Activated B cell treated with CpG ODN at 0.5 μM for 24 hours (primary cell): Measurements from ENCODE around the gene BTBD3. TPM values are rescaled to one million over a fixed set of nuclear protein-coding genes. Genes with fewer than 3 reads are reported as not detected.

Experiments
- ATAC-seq: fragments of 200-7000 bp; cut with Tn5 transposase; one replicate; pipeline ENCODE4 v1.10.0; 2021; ENCODE audit warnings: low read depth, mild to moderate bottlenecking, moderate library complexity
- CTCF ChIA-PET: fragments of 350-600 bp; sonication (Branson Sonifier 250); formaldehyde crosslinking; loops from one replicate; lab custom pipeline; 2021; ENCODE audit warnings: antibody characterized with exemption; lab: Charles Lee
- POLR2A ChIA-PET: fragments of 350-600 bp; sonication (Branson Sonifier 250); formaldehyde crosslinking; loops from one replicate; lab custom pipeline; 2021; ENCODE audit warnings: antibody characterized with exemption; lab: Charles Lee
- DNase-seq: peaks from one replicate; pipeline ENCODE4 v3.0.0; 2022
- H3K27ac Mint-ChIP-seq: one replicate; pipeline ENCODE4 v1.8.0; 2020; ENCODE audit warnings: mixed read lengths
- H3K27me3 Mint-ChIP-seq: one replicate; pipeline ENCODE4 v1.8.0; 2021; ENCODE audit warnings: mixed read lengths
- H3K36me3 Mint-ChIP-seq: one replicate; pipeline ENCODE4 v1.8.0; 2021; ENCODE audit warnings: low read depth, mixed read lengths
- H3K4me1 Mint-ChIP-seq: one replicate; pipeline ENCODE4 v1.8.0; 2021; ENCODE audit warnings: mixed read lengths
- H3K4me3 Mint-ChIP-seq: one replicate; pipeline ENCODE4 v1.8.0; 2020; ENCODE audit warnings: mild to moderate bottlenecking, mixed read lengths
- H3K9me3 Mint-ChIP-seq: one replicate; pipeline ENCODE4 v1.8.0; 2020; ENCODE audit warnings: mixed read lengths
- CTCF ChIP-seq: fragments of 200-600 bp; IDR thresholded peaks from one replicate; pipeline ENCODE4 v1.8.0; 2022; ENCODE audit warnings: antibody characterized with exemption, mild to moderate bottlenecking
- intact Hi-C: fragments of 100-400 bp; cut with micrococcal nuclease; formaldehyde crosslinking; loops from one replicate; pipeline ENCODE4 v1.15.1; 2024
- total RNA-seq: library from RNA; stranded (reverse); gene quantifications from 2 replicates; pipeline ENCODE4 v1.2.3, GENCODE V29; 2022

BTBD3 gene
- total RNA-seq, 1 donor from 2014 or later = 1.6 TPM

DNA sequence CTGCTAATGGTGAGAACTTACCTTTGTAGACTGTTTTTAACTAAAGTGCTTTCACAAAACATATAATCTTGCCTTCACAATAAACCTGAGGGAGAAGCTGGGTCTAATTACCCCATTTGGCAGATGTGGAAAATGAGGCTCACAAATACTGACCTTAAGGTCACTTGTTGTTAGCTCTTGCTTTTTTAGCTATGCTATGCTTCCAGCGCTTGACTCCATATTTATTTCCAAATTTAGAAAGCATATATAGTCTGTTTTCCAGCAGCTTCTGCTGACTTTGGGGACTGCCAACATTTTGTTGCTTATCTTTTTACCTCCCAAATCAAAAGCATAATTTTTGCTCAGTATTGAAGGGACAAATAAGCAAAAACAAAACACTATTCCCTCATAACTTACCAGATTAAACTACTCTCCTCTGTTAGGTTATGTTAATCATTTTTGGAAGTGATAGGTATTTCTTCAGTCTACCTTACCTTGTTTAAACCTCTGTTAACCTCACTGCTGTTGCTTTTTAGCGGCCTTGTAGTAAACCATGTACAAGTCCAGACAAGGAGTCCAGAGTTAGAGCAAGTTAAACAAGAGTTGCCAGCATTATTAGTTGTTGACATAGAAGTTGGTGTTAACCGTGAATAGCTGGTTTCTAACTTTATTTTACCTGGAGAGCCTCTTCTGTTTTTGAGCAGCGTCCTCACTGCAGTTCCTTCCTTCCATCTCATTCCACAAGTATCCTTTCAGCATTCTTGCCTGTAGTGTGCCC lies 4.9 kb upstream of the BTBD3 start:
- ATAC-seq = no peak

DNA sequence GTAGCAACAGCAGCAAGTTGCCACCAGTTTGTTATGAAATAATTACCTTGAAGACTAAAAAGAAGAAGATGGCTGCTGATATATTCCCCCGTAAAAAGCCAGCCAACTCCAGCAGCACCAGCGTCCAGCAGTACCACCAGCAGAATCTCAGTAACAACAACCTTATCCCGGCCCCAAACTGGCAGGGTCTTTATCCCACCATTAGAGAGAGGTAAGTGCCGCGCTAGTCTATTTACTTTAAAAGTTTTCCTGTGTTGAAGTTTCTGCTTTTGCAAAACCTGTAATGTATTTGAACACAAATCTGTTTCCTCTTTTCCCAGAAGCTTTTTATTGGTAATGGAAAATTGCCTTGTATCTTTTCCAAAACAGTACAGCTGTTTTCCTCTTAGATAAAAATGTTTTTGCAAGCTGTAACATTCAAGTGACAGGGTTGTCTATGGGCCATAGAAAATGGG lies 725 bp downstream of the BTBD3 start:
- CTCF ChIA-PET = no interaction called here
- intact Hi-C loops = loop anchor here (10.0 kb wide), 1 partner anchor 286 kb away; no protein-coding TSS in a partner anchor

More for the DNA sequence above, 4.9 kb upstream of the BTBD3 start:
- no peak for DNase-seq
- H3K27ac Mint-ChIP-seq = no peak overlapping the region
- intact Hi-C loops = loop anchor here (10.0 kb wide), 1 partner anchor 292 kb away; no protein-coding TSS in a partner anchor
- H3K36me3 Mint-ChIP-seq = no peaks in the 10 kb centered on the region
- H3K4me1 Mint-ChIP-seq = peaks cover 2% of the 10 kb centered on the region
- ChIA-PET CTCF (no interaction called here), POLR2A (no interaction called here)
- H3K9me3 Mint-ChIP-seq = no peaks in the 10 kb centered on the region
- H3K27me3 Mint-ChIP-seq = no peaks in the 10 kb centered on the region
- no peak for TF ChIP-seq CTCF
- H3K4me3 Mint-ChIP-seq = no peak overlapping the region

GRCh38 chr20:11918981-11919380 lies 1.3 kb downstream of the BTBD3 start:
- H3K4me3 Mint-ChIP-seq = no peak overlapping the region
- peaks cover 12% of the 10 kb centered on the region for H3K4me1 Mint-ChIP-seq
- H3K27ac Mint-ChIP-seq = no peak overlapping the region
- CTCF ChIA-PET = no interaction called here
- no peak for ATAC-seq
- TF ChIP-seq CTCF = no peak
- POLR2A ChIA-PET = no interaction called here
- no peaks in the 10 kb centered on the region for H3K36me3 Mint-ChIP-seq
- H3K27me3 Mint-ChIP-seq = no peaks in the 10 kb centered on the region
- DNase-seq = no peak
- no peaks in the 10 kb centered on the region for H3K9me3 Mint-ChIP-seq
- intact Hi-C loops = loop anchor here (10.0 kb wide), 1 partner anchor 286 kb away; no protein-coding TSS in a partner anchor

More for the DNA sequence above, 725 bp downstream of the BTBD3 start:
- Mint-ChIP-seq H3K9me3 (no peaks in the 10 kb centered on the region), H3K27ac (no peak overlapping the region), H3K27me3 (no peaks in the 10 kb centered on the region), H3K4me1 (peaks cover 12% of the 10 kb centered on the region), H3K4me3 (no peak overlapping the region), H3K36me3 (no peaks in the 10 kb centered on the region)
- TF ChIP-seq CTCF = no peak
- POLR2A ChIA-PET = no interaction called here
- DNase-seq (no peak), ATAC-seq (no peak)

DNA sequence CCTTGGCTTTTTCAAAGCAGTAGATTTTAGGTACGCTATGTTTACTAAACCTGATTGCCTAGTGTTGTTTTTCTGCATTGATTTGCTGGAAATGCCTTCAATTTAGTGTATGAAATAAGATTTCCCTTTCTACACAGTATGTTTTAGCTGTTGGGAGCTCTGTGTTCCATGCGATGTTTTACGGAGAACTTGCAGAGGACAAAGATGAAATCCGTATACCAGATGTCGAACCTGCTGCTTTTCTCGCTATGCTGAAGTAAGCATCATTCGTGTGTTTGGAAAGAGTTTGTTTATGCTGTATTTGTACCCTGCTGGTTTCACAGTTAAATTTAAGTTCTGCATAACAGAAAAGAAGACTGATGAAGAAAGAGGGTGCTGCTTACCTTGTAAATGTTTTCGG lies 1.9 kb downstream of the BTBD3 start:
- no peak for TF ChIP-seq CTCF
- DNase-seq = no peak
- Mint-ChIP-seq H3K27ac (no peak overlapping the region), H3K4me3 (no peak overlapping the region), H3K27me3 (no peaks in the 10 kb centered on the region), H3K36me3 (no peaks in the 10 kb centered on the region), H3K4me1 (peaks cover 12% of the 10 kb centered on the region), H3K9me3 (no peaks in the 10 kb centered on the region)
- CTCF ChIA-PET = no interaction called here
- no peak for ATAC-seq
- POLR2A ChIA-PET = no interaction called here
- intact Hi-C loops = loop anchor here (10.0 kb wide), 1 partner anchor 285 kb away; no protein-coding TSS in a partner anchor

GRCh38 chr20:11920083-11920482 lies 2.4 kb downstream of the BTBD3 start:
- no peak for ATAC-seq
- ChIA-PET CTCF (no interaction called here), POLR2A (no interaction called here)
- no peak overlapping the region for H3K4me3 Mint-ChIP-seq
- no peak overlapping the region for H3K27ac Mint-ChIP-seq
- intact Hi-C loops = no loop called here
- no peak for DNase-seq
- no peaks in the 10 kb centered on the region for H3K36me3 Mint-ChIP-seq
- H3K27me3 Mint-ChIP-seq = no peaks in the 10 kb centered on the region
- peaks cover 12% of the 10 kb centered on the region for H3K4me1 Mint-ChIP-seq
- no peaks in the 10 kb centered on the region for H3K9me3 Mint-ChIP-seq
- TF ChIP-seq CTCF = no peak
